CD14-positive monocyte (primary cell): Measurements from ENCODE around the gene EPHA1. TPM values are rescaled to one million over a fixed set of nuclear protein-coding genes. Genes with fewer than 3 reads are reported as not detected.

Experiments
- DNase-seq, 3 donors: peaks; one replicate each; pipeline ENCODE4 v3.0.0-alpha.2; 2011 to 2022
- H2AFZ ChIP-seq: 2 replicates; pipeline ENCODE4 v1.6.0; 2012; ENCODE audit warnings: mild to moderate bottlenecking, low read depth, low read length, inconsistent platforms; ENCODE audit not compliant: insufficient read depth, poor library complexity, severe bottlenecking
- H3K27ac ChIP-seq, 2 donors: 1 replicate in 1 of 2; 2 replicates in 1 of 2; pipeline ENCODE4 v1.5.1; 2012 to 2013; ENCODE audit warnings: low read length in 2 of 2, control low read depth in 1 of 2, inconsistent platforms in 1 of 2, low read depth in 1 of 2, mild to moderate bottlenecking in 1 of 2
- H3K27me3 ChIP-seq, 2 donors: one replicate each; pipeline versions ENCODE4 v1.6.0 to v1.6.1; 2011 to 2013; ENCODE audit warnings: low read length in 2 of 2; ENCODE audit not compliant: control insufficient read depth in 2 of 2, insufficient read depth in 2 of 2
- H3K36me3 ChIP-seq, 2 donors: replicated peaks in 1 of 2; 1 replicate in 1 of 2; 2 replicates in 1 of 2; pipeline versions ENCODE4 v1.5.1 to v1.6.1; 2012 to 2013; ENCODE audit warnings: low read length in 2 of 2, control low read depth in 1 of 2, inconsistent platforms in 1 of 2, mild to moderate bottlenecking in 1 of 2; ENCODE audit not compliant: insufficient read depth in 2 of 2, control insufficient read depth in 1 of 2
- H3K4me1 ChIP-seq, 2 donors: 1 replicate in 1 of 2; 2 replicates in 1 of 2; pipeline versions ENCODE4 v1.5.1 to v1.6.1; 2012 to 2013; ENCODE audit warnings: low read length in 2 of 2, control low read depth in 1 of 2, inconsistent platforms in 1 of 2, mild to moderate bottlenecking in 1 of 2, moderate library complexity in 1 of 2; ENCODE audit not compliant: insufficient read depth in 2 of 2, control insufficient read depth in 1 of 2
- H3K4me2 ChIP-seq: replicated peaks from 2 replicates; pipeline ENCODE3; 2012; ENCODE audit warnings: low read length, moderate library complexity, mild to moderate bottlenecking; ENCODE audit not compliant: poor library complexity, severe bottlenecking; ENCODE audit errors: extremely low read depth
- H3K4me3 ChIP-seq, 3 experiments: fragments of 200-600 bp in 1 of 3; sonication (generic) in 1 of 3; replicated peaks in 1 of 3; 1 replicate in 2 of 3; 2 replicates in 1 of 3; pipeline ENCODE4 v1.5.1; 2011 to 2013; ENCODE audit warnings: low read length in 3 of 3, mild to moderate bottlenecking in 3 of 3, control low read depth in 2 of 3, low read depth in 2 of 3, inconsistent platforms in 1 of 3, moderate library complexity in 1 of 3
- H3K79me2 ChIP-seq: 2 replicates; pipeline ENCODE4 v1.6.0; 2012; ENCODE audit warnings: mild to moderate bottlenecking, control low read depth, inconsistent platforms, low read length, moderate library complexity; ENCODE audit not compliant: insufficient read depth
- H3K9ac ChIP-seq: 2 replicates; pipeline ENCODE4 v1.6.0; 2017; ENCODE audit warnings: low read length, mild to moderate bottlenecking; ENCODE audit not compliant: insufficient read depth, poor library complexity, severe bottlenecking
- H3K9me3 ChIP-seq, 2 donors: replicated peaks in 1 of 2; 1 replicate in 1 of 2; 2 replicates in 1 of 2; pipeline versions ENCODE4 v1.5.1 to v1.6.1; 2012 to 2013; ENCODE audit warnings: low read length in 2 of 2, control low read depth in 1 of 2; ENCODE audit not compliant: control insufficient read depth in 1 of 2, insufficient read depth in 1 of 2
- H4K20me1 ChIP-seq: 2 replicates; pipeline ENCODE4 v1.6.0; 2012; ENCODE audit warnings: mild to moderate bottlenecking, low read length, control low read depth, moderate library complexity; ENCODE audit not compliant: insufficient read depth
- H3K27ac Mint-ChIP-seq, 7 donors: one replicate each; pipeline ENCODE4 v1.8.0; 2020; ENCODE audit warnings: mild to moderate bottlenecking in 7 of 7, mixed read lengths in 7 of 7, moderate library complexity in 6 of 7, inconsistent platforms in 2 of 7
- H3K27me3 Mint-ChIP-seq, 3 donors: one replicate each; pipeline ENCODE4 v1.8.0; 2021 to 2022; ENCODE audit warnings: low read depth in 3 of 3, mild to moderate bottlenecking in 3 of 3, mixed read lengths in 3 of 3, moderate library complexity in 3 of 3, inconsistent platforms in 1 of 3
- H3K36me3 Mint-ChIP-seq, 2 donors: one replicate each; pipeline ENCODE4 v1.8.0; 2020; ENCODE audit warnings: mixed read lengths in 2 of 2, inconsistent platforms in 1 of 2, mild to moderate bottlenecking in 1 of 2
- H3K4me1 Mint-ChIP-seq: one replicate; pipeline ENCODE4 v1.8.0; 2020; ENCODE audit warnings: mild to moderate bottlenecking, mixed read lengths
- H3K4me3 Mint-ChIP-seq, 2 donors: one replicate each; pipeline ENCODE4 v1.8.0; 2020; ENCODE audit warnings: mild to moderate bottlenecking in 2 of 2, mixed read lengths in 2 of 2, moderate library complexity in 1 of 2
- H3K9me3 Mint-ChIP-seq, 7 donors: one replicate each; pipeline ENCODE4 v1.8.0; 2020 to 2022; ENCODE audit warnings: mixed read lengths in 7 of 7, mild to moderate bottlenecking in 6 of 7, moderate library complexity in 6 of 7, inconsistent platforms in 2 of 7
- WGBS: methylation state at CpG from one replicate; pipeline ENCODE4 v1.1.5; 2013; ENCODE audit warnings: missing lambda C conversion rate; ENCODE audit not compliant: insufficient coverage; 5-methylcytosine and 5-hydroxymethylcytosine counted together
- intact Hi-C, 2 donors: fragments of 100-400 bp; cut with micrococcal nuclease; formaldehyde crosslinking; loops; one replicate each; pipeline versions ENCODE4 v1.15.0 to v1.15.1; 2023
- polyA plus RNA-seq, 3 donors: library from polyadenylated mRNA; depleted of rRNA in 1 of 3; unstranded in 2 of 3; stranded (reverse) in 1 of 3; fragments of 300-500 nt in 2 of 3; fragments of >200 nt in 1 of 3; fragmentation: Illumina TruSeq in 2 of 3; gene quantifications; 1 replicate in 2 of 3; 2 replicates in 1 of 3; pipeline ENCODE4 v1.2.3, GENCODE V29; 2012 to 2021
- TF ChIP-seq, protein P1 (sequence below): fragments of 200-600 bp; IDR thresholded peaks from one replicate; pipeline ENCODE4 v1.8.0; 2022; ENCODE audit warnings: antibody characterized with exemption, mild to moderate bottlenecking

EPHA1 gene
- polyA plus RNA-seq, 3 donors, result 0.50 to 0.95 TPM; not detected in 1

DNA sequence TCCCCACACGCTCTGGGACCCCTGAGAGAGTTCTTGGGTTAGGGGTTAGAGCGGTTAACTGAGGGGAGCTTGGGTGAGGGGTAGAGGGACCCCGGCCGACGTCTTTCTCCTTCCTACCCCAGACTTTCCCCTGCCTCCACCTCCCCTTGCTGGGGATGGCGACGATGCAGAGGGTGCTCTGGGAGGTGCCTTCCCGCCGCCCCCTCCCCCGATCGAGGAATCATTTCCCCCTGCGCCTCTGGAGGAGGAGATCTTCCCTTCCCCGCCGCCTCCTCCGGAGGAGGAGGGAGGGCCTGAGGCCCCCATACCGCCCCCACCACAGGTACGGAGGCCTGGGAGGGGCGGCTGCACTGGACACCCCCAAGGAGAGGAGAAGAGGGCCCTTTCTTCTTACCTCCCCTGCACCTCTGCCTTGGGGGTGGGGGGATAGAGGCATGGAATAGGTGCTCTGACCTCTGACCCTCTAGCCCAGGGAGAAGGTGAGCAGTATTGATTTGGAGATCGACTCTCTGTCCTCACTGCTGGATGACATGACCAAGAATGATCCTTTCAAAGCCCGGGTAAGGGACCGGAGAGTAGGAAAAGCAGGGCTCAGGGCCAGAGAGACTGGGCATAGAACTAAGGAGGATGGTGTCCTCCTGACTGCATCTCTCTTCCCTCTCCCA, 26.4 kb downstream of the EPHA1 start:
- Histone ChIP-seq H3K4me3 (peak overlapping the region; percentile 81 to 99 (median 98)), H3K4me2 (peak overlapping the region; percentile 97), H3K4me1 (peaks cover 68 to 80% of the 10 kb centered on the region in 2 donors), H3K9ac (peak overlapping the region; percentile 100), H3K36me3 (peaks cover 17 to 27% of the 10 kb centered on the region in 2 donors), H2AFZ (peak overlapping the region; percentile 42), H4K20me1 (peaks cover 60% of the 10 kb centered on the region), H3K27me3 (no peaks in the 10 kb centered on the region), H3K9me3 (no peaks in the 10 kb centered on the region), H3K27ac (peak overlapping the region; percentile 80 to 99), H3K79me2 (peaks cover 100% of the 10 kb centered on the region)
- Mint-ChIP-seq H3K4me3 (no peak overlapping the region), H3K36me3 (peaks cover 0 to 15% of the 10 kb centered on the region in 2 donors), H3K9me3 (no peaks in the 10 kb centered on the region), H3K27me3 (peaks cover 0 to 2% (median 0%) of the 10 kb centered on the region in 3 donors), H3K4me1 (peaks cover 27% of the 10 kb centered on the region), H3K27ac (no peak overlapping the region)
- TF ChIP-seq, protein P1, sequence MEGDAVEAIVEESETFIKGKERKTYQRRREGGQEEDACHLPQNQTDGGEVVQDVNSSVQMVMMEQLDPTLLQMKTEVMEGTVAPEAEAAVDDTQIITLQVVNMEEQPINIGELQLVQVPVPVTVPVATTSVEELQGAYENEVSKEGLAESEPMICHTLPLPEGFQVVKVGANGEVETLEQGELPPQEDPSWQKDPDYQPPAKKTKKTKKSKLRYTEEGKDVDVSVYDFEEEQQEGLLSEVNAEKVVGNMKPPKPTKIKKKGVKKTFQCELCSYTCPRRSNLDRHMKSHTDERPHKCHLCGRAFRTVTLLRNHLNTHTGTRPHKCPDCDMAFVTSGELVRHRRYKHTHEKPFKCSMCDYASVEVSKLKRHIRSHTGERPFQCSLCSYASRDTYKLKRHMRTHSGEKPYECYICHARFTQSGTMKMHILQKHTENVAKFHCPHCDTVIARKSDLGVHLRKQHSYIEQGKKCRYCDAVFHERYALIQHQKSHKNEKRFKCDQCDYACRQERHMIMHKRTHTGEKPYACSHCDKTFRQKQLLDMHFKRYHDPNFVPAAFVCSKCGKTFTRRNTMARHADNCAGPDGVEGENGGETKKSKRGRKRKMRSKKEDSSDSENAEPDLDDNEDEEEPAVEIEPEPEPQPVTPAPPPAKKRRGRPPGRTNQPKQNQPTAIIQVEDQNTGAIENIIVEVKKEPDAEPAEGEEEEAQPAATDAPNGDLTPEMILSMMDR, result no peak
- intact Hi-C loops, result loop anchor here (5.0 kb wide), 3 partner anchors 35 to 140 kb away; no protein-coding TSS in a partner anchor
- DNase-seq, result peak in 1 of 3 donors; percentile 9
- WGBS, result 100% methylated on average over 1 of the region's 21 CpGs

DNA sequence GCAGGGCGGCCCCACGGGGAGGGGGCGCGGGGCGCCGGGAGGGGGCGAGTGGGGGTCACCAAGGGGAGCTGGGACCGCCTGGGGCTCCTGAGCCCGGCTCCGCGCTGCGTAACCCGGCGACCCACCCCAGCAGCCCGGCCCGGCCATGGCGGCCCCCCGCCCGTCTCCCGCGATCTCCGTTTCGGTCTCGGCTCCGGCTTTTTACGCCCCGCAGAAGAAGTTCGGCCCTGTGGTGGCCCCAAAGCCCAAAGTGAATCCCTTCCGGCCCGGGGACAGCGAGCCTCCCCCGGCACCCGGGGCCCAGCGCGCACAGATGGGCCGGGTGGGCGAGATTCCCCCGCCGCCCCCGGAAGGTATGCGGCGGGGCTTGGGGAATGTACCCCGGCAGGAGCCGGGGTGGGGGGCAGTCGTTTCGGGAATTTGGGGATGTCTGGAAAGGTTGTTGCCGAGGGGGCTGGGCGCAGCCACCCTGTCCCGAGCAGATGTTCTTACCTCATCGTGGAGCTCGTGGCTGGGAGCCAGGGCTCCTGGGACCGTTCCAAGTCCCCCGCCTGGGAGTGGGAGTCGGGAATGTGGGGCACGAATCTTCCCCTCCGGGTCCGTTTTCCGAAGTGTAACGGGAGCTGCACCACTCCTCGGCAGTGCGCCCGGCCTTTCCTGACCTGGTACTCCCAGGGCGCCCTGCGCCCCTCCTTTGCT, 27.1 kb downstream of the EPHA1 start:
- Histone ChIP-seq H3K79me2 (peaks cover 100% of the 10 kb centered on the region), H3K4me2 (peak overlapping the region; percentile 97), H3K4me1 (peaks cover 68 to 80% of the 10 kb centered on the region in 2 donors), H3K9ac (peak overlapping the region; percentile 100), H3K27me3 (no peaks in the 10 kb centered on the region), H3K36me3 (peaks cover 11 to 20% of the 10 kb centered on the region in 2 donors), H3K4me3 (peak overlapping the region; percentile 81 to 99 (median 98)), H2AFZ (peak overlapping the region; percentile 42), H4K20me1 (peaks cover 53% of the 10 kb centered on the region), H3K9me3 (no peaks in the 10 kb centered on the region), H3K27ac (peak overlapping the region; percentile 80 to 99)
- 0% methylated on average over 55 of the region's 64 CpGs for WGBS
- Mint-ChIP-seq H3K27me3 (peaks cover 0 to 2% (median 0%) of the 10 kb centered on the region in 3 donors), H3K36me3 (peaks cover 0 to 15% of the 10 kb centered on the region in 2 donors), H3K4me1 (peaks cover 34% of the 10 kb centered on the region), H3K4me3 (no peak overlapping the region), H3K9me3 (no peaks in the 10 kb centered on the region), H3K27ac (peak overlapping the region in 3 of 7 donors; percentile 66 to 78 (median 72))
- peak in 1 of 3 donors; percentile 18 for DNase-seq
- TF ChIP-seq, protein P1, result no peak
- intact Hi-C loops, result loop anchor here (5.0 kb wide), 3 partner anchors 36 to 139 kb away; no protein-coding TSS in a partner anchor
